GM12878 (cell line): ENCODE results near the gene SLC9A8. TPM values are rescaled to one million over a fixed set of nuclear protein-coding genes. Genes with fewer than 3 reads are reported as not detected.

Experiments used
- ATAC-seq: fragments of 200-7000 bp; cut with Tn5 transposase; 3 replicates; pipeline ENCODE4 v1.9.1; 2020; ENCODE audit warnings: mild to moderate bottlenecking, moderate library complexity
- BruUV-seq: library from RNA; stranded (reverse); fragments of 400-500 nt; replicated peaks from 2 replicates; lab custom pipeline; 2021; lab: Mats Ljungman, UMichigan
- CTCF ChIA-PET: fragments of 300-600 bp; sonication (Branson Sonifier 250); formaldehyde crosslinking; extraction: SDS; loops from one replicate; lab custom pipeline; 2021; ENCODE audit warnings: inconsistent platforms; lab: Yijun Ruan, JAX
- POLR2A ChIA-PET: fragments of 350-600 bp; formaldehyde crosslinking; extraction: SDS; loops from one replicate; lab custom pipeline; 2021; ENCODE audit warnings: inconsistent platforms; lab: Charles Lee
- RAD21 ChIA-PET: fragments of 300-600 bp; sonication (Branson Sonifier 250); formaldehyde crosslinking; loops from one replicate; lab custom pipeline; 2023; ENCODE audit warnings: antibody characterized with exemption; ENCODE audit not compliant: unreplicated experiment; lab: Charles Lee
- SMC1A ChIA-PET: fragments of 300-600 bp; sonication (Branson Sonifier 250); formaldehyde crosslinking; loops from one replicate; lab custom pipeline; 2023; ENCODE audit not compliant: unreplicated experiment, uncharacterized antibody; lab: Charles Lee
- DNase-seq: peaks from one replicate; pipeline ENCODE4 v3.0.0-alpha.2; 2011; ENCODE audit warnings: low read depth, low spot score
- FAIRE-seq: peaks from 3 replicates; lab custom pipeline; 2011; peaks lifted over from hg19 to GRCh38; lab: Jason Lieb, UNC
- H2AFZ ChIP-seq: 2 replicates; pipeline ENCODE4 v1.6.0; 2011; ENCODE audit warnings: low read depth, low read length, control low read depth; ENCODE audit not compliant: control insufficient read depth
- H3K27ac ChIP-seq: 2 replicates; pipeline ENCODE4 v1.5.1; 2011; ENCODE audit warnings: control low read depth; ENCODE audit not compliant: control insufficient read depth, insufficient read depth
- H3K27me3 ChIP-seq, 2 experiments: replicated peaks in 1 of 2; 2 replicates each; pipeline versions ENCODE4 v1.6.0 to v1.6.1; 2011; ENCODE audit warnings: low read length in 1 of 2; ENCODE audit not compliant: control insufficient read depth in 2 of 2, insufficient read depth in 2 of 2
- H3K36me3 ChIP-seq, 2 experiments: 2 replicates each; pipeline ENCODE4 v1.5.1; 2011; ENCODE audit warnings: low read length in 1 of 2; ENCODE audit not compliant: control insufficient read depth in 2 of 2, insufficient read depth in 2 of 2
- H3K4me1 ChIP-seq: 2 replicates; pipeline ENCODE4 v1.6.1; 2011; ENCODE audit warnings: mild to moderate bottlenecking, low read length, moderate library complexity, mixed read lengths; ENCODE audit not compliant: control insufficient read depth, insufficient read depth
- H3K4me2 ChIP-seq: 2 replicates; pipeline ENCODE4 v1.6.0; 2011; ENCODE audit warnings: control low read depth; ENCODE audit not compliant: control insufficient read depth, insufficient read depth
- H3K4me3 ChIP-seq: fragments of 200-600 bp; sonication (generic); 2 replicates; pipeline ENCODE4 v1.5.1; 2016
- H3K79me2 ChIP-seq: 2 replicates; pipeline ENCODE4 v1.6.0; 2011; ENCODE audit warnings: low read length; ENCODE audit not compliant: control insufficient read depth, insufficient read depth
- H3K9ac ChIP-seq: 2 replicates; pipeline ENCODE4 v1.8.0; 2011; ENCODE audit warnings: low read length, control low read depth, mixed read lengths; ENCODE audit not compliant: control insufficient read depth, insufficient read depth
- H3K9me3 ChIP-seq: replicated peaks from 3 replicates; pipeline ENCODE4 v1.5.1; 2011; ENCODE audit warnings: mild to moderate bottlenecking, low read length; ENCODE audit not compliant: control insufficient read depth, insufficient read depth
- H4K20me1 ChIP-seq: 2 replicates; pipeline ENCODE4 v1.6.0; 2011; ENCODE audit not compliant: control insufficient read depth, insufficient read depth
- EGR1 ChIP-seq, 2 experiments: IDR thresholded peaks; 1 replicate in 1 of 2; 2 replicates in 1 of 2; pipeline ENCODE4 v1.6.1; 2011 to 2012; ENCODE audit warnings: low read depth in 2 of 2, low read length in 2 of 2, borderline replicate concordance in 1 of 2, mild to moderate bottlenecking in 1 of 2, moderate library complexity in 1 of 2
- ESRRA ChIP-seq: IDR thresholded peaks from 2 replicates; pipeline ENCODE4 v1.6.1; 2012; ENCODE audit warnings: mild to moderate bottlenecking, low read length, improper control_type of control experiment
- LARP7 ChIP-seq: fragments of 450-650 bp; IDR thresholded peaks from 2 replicates; pipeline ENCODE4 v1.6.1; 2017; ENCODE audit warnings: mild to moderate bottlenecking
- NRF1 ChIP-seq: conservative IDR thresholded peaks from 2 replicates; pipeline ENCODE4 v1.6.1; 2011; ENCODE audit warnings: mild to moderate bottlenecking, low read depth, low read length, improper control_type of control experiment
- WGBS: methylation state at CpG from one replicate; pipeline ENCODE4 v1.1.6; 2016; ENCODE audit warnings: low lambda C conversion rate; ENCODE audit not compliant: insufficient replicate concordance, insufficient coverage; ENCODE audit errors: missing lambda C conversion rate; 5-methylcytosine and 5-hydroxymethylcytosine counted together
- in situ Hi-C: fragments of 300-500 bp; cut with MboI; formaldehyde crosslinking; loops from 9 replicates; pipeline ENCODE4 v1.14.3; 2018; ENCODE audit warnings: mixed read lengths
- intact Hi-C: fragments of 100-400 bp; cut with micrococcal nuclease; formaldehyde crosslinking; loops from one replicate; pipeline ENCODE4 v1.14.2; 2022; ENCODE audit not compliant: unreplicated experiment
- polyA plus RNA-seq, 11 experiments: library from polyadenylated mRNA; depleted of rRNA in 4 of 11; unstranded in 6 of 11; stranded (reverse) in 5 of 11; fragments of >200 nt; fragmentation: Nextera tagmentation in 4 of 11; fragmentation: Illumina TruSeq in 1 of 11; extraction: Ambion mirVana in 4 of 11; extraction: Trizol in 1 of 11; gene quantifications; 1 replicate in 1 of 11; 2 replicates in 10 of 11; pipeline versions ENCODE4 v1.2.1 to v1.2.3, GENCODE V29; 2011 to 2016; ENCODE audit warnings: inconsistent platforms in 2 of 11, missing spikeins in 2 of 11, low read depth in 1 of 11
- total RNA-seq, 4 experiments: library from RNA; depleted of rRNA in 3 of 4; stranded (reverse); fragments of >200 nt in 3 of 4; fragmentation: Illumina TruSeq in 1 of 4; extraction: Trizol in 1 of 4; gene quantifications; 2 replicates each; pipeline versions ENCODE4 v1.2.1 to v1.2.3, GENCODE V29; 2013 to 2021
- TF ChIP-seq, protein P1 (sequence below): fragments of 450-650 bp; conservative IDR thresholded peaks from 2 replicates; pipeline ENCODE4 v1.6.1; 2017; ENCODE audit warnings: mild to moderate bottlenecking, moderate library complexity

SLC9A8 gene
- total and polyA plus RNA-seq, 10 of the 15 experiments (the other 5 are each of a cell fraction or from before 2014, with no cell fraction given), result 0.40 to 15.5 (median 6.5) TPM

DNA sequence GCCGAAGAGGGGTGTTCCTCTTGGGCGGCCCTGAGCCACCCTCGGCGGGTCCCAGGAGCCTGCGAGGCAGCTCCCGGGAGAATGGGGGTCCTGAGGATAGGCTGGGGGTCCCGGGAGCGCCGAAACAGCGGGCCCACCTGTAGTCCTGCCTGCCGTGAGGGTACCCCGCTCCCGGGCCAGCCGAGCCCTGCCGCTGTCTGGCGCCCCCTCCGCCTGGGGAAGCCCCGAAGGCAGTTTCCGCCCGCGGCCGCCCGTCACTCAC, 102.4 kb downstream of the SLC9A8 start:
- ChIA-PET CTCF (interaction anchor here (0.8 to 4.1 kb wide), 6 partner anchors 13 to 306 kb away, joined by 3 to 20 read pairs (median 4); no protein-coding TSS in a partner anchor), SMC1A (interaction anchor here (1.2 to 1.9 kb wide), 3 partner anchors 20 to 305 kb away, joined by 3 to 9 read pairs (median 5); no protein-coding TSS in a partner anchor), RAD21 (interaction anchor here (0.8 to 1.4 kb wide), 5 partner anchors 23 to 373 kb away, joined by 3 to 9 read pairs (median 4); no protein-coding TSS in a partner anchor), POLR2A (interaction anchor here (0.6 to 2.1 kb wide), 2 partner anchors 10 to 21 kb away, joined by 3 to 11 read pairs; partner anchors contain the start of gene RNF114)
- BruUV-seq, result no TSS peak
- H3K4me2 ChIP-seq, result peak overlapping the region; percentile 98
- peaks cover 8% of the 10 kb centered on the region for H3K4me1 ChIP-seq
- H2AFZ ChIP-seq, result peak overlapping the region; percentile 100
- in situ Hi-C loops (no loop called here), intact Hi-C loops (loop anchor here (1.0 kb wide), 1 partner anchor 20 kb away; no protein-coding TSS in a partner anchor)
- no peak for FAIRE-seq
- H3K79me2 ChIP-seq, result peaks cover 34% of the 10 kb centered on the region
- H3K27ac ChIP-seq, result peak overlapping the region; percentile 100
- under 1% methylated on average over 23 of the region's 23 CpGs for WGBS
- ATAC-seq, result peak; percentile 37
- peak overlapping the region; percentile 94 for H3K4me3 ChIP-seq
- DNase-seq, result no peak
- TF ChIP-seq, protein P1, sequence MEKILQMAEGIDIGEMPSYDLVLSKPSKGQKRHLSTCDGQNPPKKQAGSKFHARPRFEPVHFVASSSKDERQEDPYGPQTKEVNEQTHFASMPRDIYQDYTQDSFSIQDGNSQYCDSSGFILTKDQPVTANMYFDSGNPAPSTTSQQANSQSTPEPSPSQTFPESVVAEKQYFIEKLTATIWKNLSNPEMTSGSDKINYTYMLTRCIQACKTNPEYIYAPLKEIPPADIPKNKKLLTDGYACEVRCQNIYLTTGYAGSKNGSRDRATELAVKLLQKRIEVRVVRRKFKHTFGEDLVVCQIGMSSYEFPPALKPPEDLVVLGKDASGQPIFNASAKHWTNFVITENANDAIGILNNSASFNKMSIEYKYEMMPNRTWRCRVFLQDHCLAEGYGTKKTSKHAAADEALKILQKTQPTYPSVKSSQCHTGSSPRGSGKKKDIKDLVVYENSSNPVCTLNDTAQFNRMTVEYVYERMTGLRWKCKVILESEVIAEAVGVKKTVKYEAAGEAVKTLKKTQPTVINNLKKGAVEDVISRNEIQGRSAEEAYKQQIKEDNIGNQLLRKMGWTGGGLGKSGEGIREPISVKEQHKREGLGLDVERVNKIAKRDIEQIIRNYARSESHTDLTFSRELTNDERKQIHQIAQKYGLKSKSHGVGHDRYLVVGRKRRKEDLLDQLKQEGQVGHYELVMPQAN, result peak; percentile 75; the same call in 1 of the 2 replicates
- no peak for TF ChIP-seq NRF1
- 0 out of 3 replicates have a peak, but pooled peaks of 1 of the 2 experiments have one; percentile 13 for TF ChIP-seq EGR1 (IDR thresholded peaks at IDR 0.05; ENCODE audit: borderline replicate concordance in 1 of 2, low read depth in 2 of 2, low read length in 2 of 2)
- peak; percentile 64; the same call in 1 of the 2 replicates for TF ChIP-seq LARP7
- no peak for TF ChIP-seq ESRRA
- H3K9me3 ChIP-seq, result no peaks in the 10 kb centered on the region
- H3K36me3 ChIP-seq, result peaks cover 1 to 6% of the 10 kb centered on the region in 2 experiments; a peak in 2 of 4 replicates
- peak overlapping the region; percentile 97 for H3K9ac ChIP-seq
- no peaks in the 10 kb centered on the region for H4K20me1 ChIP-seq
- no peaks in the 10 kb centered on the region for H3K27me3 ChIP-seq
